Caco-2 (cell line): ENCODE data around the gene MPI. TPM values are rescaled to one million over a fixed set of nuclear protein-coding genes. Genes with fewer than 3 reads are reported as not detected.
A peak's percentile ranks its signal among the peaks of the same experiment; 100 is the strongest.

Experiments used
- BruUV-seq: library from RNA; stranded (reverse); fragments of 400-500 nt; replicated peaks from 2 replicates; lab custom pipeline; 2021; lab: Mats Ljungman, UMichigan
- CTCF ChIA-PET: fragments of 300-600 bp; sonication (Branson Sonifier 250); formaldehyde crosslinking; loops from one replicate; lab custom pipeline; 2022; ENCODE audit warnings: antibody characterized with exemption; lab: Charles Lee
- POLR2A ChIA-PET: fragments of 300-600 bp; sonication (Branson Sonifier 250); formaldehyde crosslinking; loops from one replicate; lab custom pipeline; 2022; ENCODE audit warnings: antibody characterized with exemption; lab: Charles Lee
- DNase-seq, 2 experiments: peaks; one replicate each; pipeline versions ENCODE4 v3.0.0 to v3.0.0-alpha.2; 2020 to 2022
- H3K27me3 ChIP-seq: replicated peaks from 2 replicates; pipeline ENCODE4 v1.6.0; 2011; ENCODE audit warnings: low read length; ENCODE audit not compliant: control insufficient read depth, insufficient read depth
- H3K36me3 ChIP-seq: 2 replicates; pipeline ENCODE4 v1.5.1; 2011; ENCODE audit warnings: low read length; ENCODE audit not compliant: control insufficient read depth, insufficient read depth
- H3K4me1 ChIP-seq: fragments of 250-450 bp; sonication (Bioruptor Pico); 2 replicates; pipeline ENCODE4 v1.5.1; 2020; ENCODE audit warnings: mild to moderate bottlenecking
- H3K4me3 ChIP-seq: 2 replicates; pipeline ENCODE4 v1.5.1; 2011; ENCODE audit warnings: low read depth, mild to moderate bottlenecking, control low read depth, low read length
- H3K9me3 ChIP-seq: fragments of 250-450 bp; sonication (Bioruptor Pico); 2 replicates; pipeline ENCODE4 v1.5.1; 2020; ENCODE audit warnings: mild to moderate bottlenecking, moderate library complexity
- H3K27ac Mint-ChIP-seq: one replicate; pipeline ENCODE4 v1.8.0; 2022; ENCODE audit warnings: mixed read lengths; ENCODE audit not compliant: unreplicated experiment
- H3K27me3 Mint-ChIP-seq: one replicate; pipeline ENCODE4 v1.8.0; 2022; ENCODE audit warnings: mixed read lengths; ENCODE audit not compliant: insufficient read depth, unreplicated experiment
- H3K36me3 Mint-ChIP-seq: one replicate; pipeline ENCODE4 v1.8.0; 2022; ENCODE audit warnings: mild to moderate bottlenecking, mixed read lengths; ENCODE audit not compliant: insufficient read depth, unreplicated experiment
- H3K4me1 Mint-ChIP-seq: one replicate; pipeline ENCODE4 v1.8.0; 2022; ENCODE audit warnings: low read depth, mixed read lengths; ENCODE audit not compliant: unreplicated experiment
- H3K4me3 Mint-ChIP-seq: one replicate; pipeline ENCODE4 v1.8.0; 2022; ENCODE audit warnings: mild to moderate bottlenecking, moderate library complexity, mixed read lengths; ENCODE audit not compliant: unreplicated experiment
- H3K9me3 Mint-ChIP-seq: one replicate; pipeline ENCODE4 v1.8.0; 2022; ENCODE audit warnings: mixed read lengths; ENCODE audit not compliant: unreplicated experiment
- CTCF ChIP-seq, 2 experiments: fragments of 200-600 bp in 1 of 2; IDR thresholded peaks; 1 replicate in 1 of 2; 2 replicates in 1 of 2; pipeline versions ENCODE4 v1.5.1 to v1.8.0; 2011 to 2022; ENCODE audit warnings: antibody characterized with exemption in 1 of 2, control low read depth in 1 of 2, inconsistent platforms in 1 of 2, low read depth in 1 of 2, low read length in 1 of 2, mild to moderate bottlenecking in 1 of 2, moderate library complexity in 1 of 2; ENCODE audit not compliant: insufficient read depth in 1 of 2, severe bottlenecking in 1 of 2, unreplicated experiment in 1 of 2
- intact Hi-C: fragments of 100-400 bp; cut with micrococcal nuclease; formaldehyde crosslinking; loops from one replicate; pipeline ENCODE4 v1.10.0; 2022; ENCODE audit not compliant: unreplicated experiment
- total RNA-seq: library from RNA; stranded (reverse); gene quantifications from 2 replicates; pipeline ENCODE4 v1.2.3, GENCODE V29; 2022

Gene MPI
- total RNA-seq, 1 experiment from 2014 or later: 29.1 TPM

GRCh38 chr15:74870436-74871215 is 19.2 kb upstream of the MPI start:
- Mint-ChIP-seq H3K27me3 (no peaks in the 10 kb centered on the region), H3K4me1 (peaks cover 36% of the 10 kb centered on the region), H3K9me3 (no peaks in the 10 kb centered on the region), H3K27ac (peak overlapping the region; percentile 86), H3K4me3 (peak overlapping the region; percentile 64), H3K36me3 (peaks cover 59% of the 10 kb centered on the region)
- Histone ChIP-seq H3K36me3 (peaks cover 3% of the 10 kb centered on the region; the same call in 1 of the 2 replicates), H3K4me1 (peaks cover 51% of the 10 kb centered on the region), H3K4me3 (no peak overlapping the region), H3K27me3 (no peaks in the 10 kb centered on the region), H3K9me3 (peaks cover 6% of the 10 kb centered on the region; the same call in 1 of the 2 replicates)
- intact Hi-C loops: loop anchor here (5.0 kb wide), 1 partner anchor 37 kb away; the partner anchor contains the start of gene FAM219B
- DNase-seq: peak; percentile 63 to 67
- no TSS peak for BruUV-seq
- TF ChIP-seq CTCF (IDR thresholded peaks at IDR 0.05; ENCODE audit: insufficient read depth in 1 of 2, low read depth in 1 of 2, low read length in 1 of 2, severe bottlenecking in 1 of 2, unreplicated experiment in 1 of 2): no peak
- ChIA-PET POLR2A (interaction anchor here (0.6 to 1.2 kb wide), 8 partner anchors 14 to 498 kb away, joined by 3 to 12 read pairs (median 4); partner anchors contain the start of genes COX5A, FAM219B, MAN2C1 and MPI), CTCF (interaction anchor here (0.7 to 1.4 kb wide), 5 partner anchors 9 to 89 kb away, joined by 3 to 14 read pairs (median 3); no protein-coding TSS in a partner anchor)

DNA sequence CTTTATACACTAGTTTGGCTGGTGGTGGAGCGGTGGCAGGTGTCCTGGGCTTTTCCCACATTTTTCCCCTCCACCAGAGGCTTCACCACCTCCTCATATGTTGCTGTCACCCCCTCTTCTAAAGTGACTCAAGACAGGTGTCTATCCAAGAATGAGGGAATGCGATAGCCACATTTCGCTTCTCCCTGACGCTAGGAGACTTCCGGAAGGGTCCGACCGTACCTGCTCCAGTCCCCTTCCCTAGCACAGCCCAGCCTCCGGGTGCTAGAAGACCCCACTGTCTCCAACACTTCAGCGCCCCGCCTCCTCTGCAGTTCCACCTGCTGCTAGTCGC is 17.2 kb upstream of the MPI start:
- H3K4me1 ChIP-seq: peaks cover 38% of the 10 kb centered on the region
- CTCF ChIA-PET: interaction anchor here (2.1 kb wide), 1 partner anchor 29 kb away, joined by 7 read pairs; no protein-coding TSS in a partner anchor
- peaks cover 21% of the 10 kb centered on the region for H3K4me1 Mint-ChIP-seq

More for the DNA sequence above, 17.2 kb upstream of the MPI start:
- intact Hi-C loops: loop anchor here (1.0 to 5.0 kb wide), 3 partner anchors 18 to 35 kb away; partner anchors contain the start of genes FAM219B, MPI and ULK3
- TSS peak; percentile 35 for BruUV-seq
- Mint-ChIP-seq H3K27me3 (no peaks in the 10 kb centered on the region), H3K4me3 (peak overlapping the region; percentile 82), H3K36me3 (peaks cover 45% of the 10 kb centered on the region), H3K9me3 (no peaks in the 10 kb centered on the region), H3K27ac (peak overlapping the region; percentile 81)
- Histone ChIP-seq H3K36me3 (peaks cover 2% of the 10 kb centered on the region; the same call in 1 of the 2 replicates), H3K4me3 (peak overlapping the region; percentile 81), H3K9me3 (peaks cover 6% of the 10 kb centered on the region; the same call in 1 of the 2 replicates), H3K27me3 (no peaks in the 10 kb centered on the region)
- POLR2A ChIA-PET: interaction anchor here (0.7 kb wide), 1 partner anchor 82 kb away, joined by 3 read pairs; no protein-coding TSS in a partner anchor
- DNase-seq: no peak
- no peak for TF ChIP-seq CTCF (IDR thresholded peaks at IDR 0.05; ENCODE audit: insufficient read depth in 1 of 2, low read depth in 1 of 2, low read length in 1 of 2, severe bottlenecking in 1 of 2, unreplicated experiment in 1 of 2)
